CD14-positive monocyte (primary cell): Measurements from ENCODE around the gene DHX9. TPM values are rescaled to one million over a fixed set of nuclear protein-coding genes. Genes with fewer than 3 reads are reported as not detected.

Experiments
- DNase-seq, 3 donors: peaks; one replicate each; pipeline ENCODE4 v3.0.0-alpha.2; 2011 to 2022
- H2AFZ ChIP-seq: 2 replicates; pipeline ENCODE4 v1.6.0; 2012; ENCODE audit warnings: mild to moderate bottlenecking, low read depth, low read length, inconsistent platforms; ENCODE audit not compliant: insufficient read depth, poor library complexity, severe bottlenecking
- H3K27ac ChIP-seq, 2 donors: 1 replicate in 1 of 2; 2 replicates in 1 of 2; pipeline ENCODE4 v1.5.1; 2012 to 2013; ENCODE audit warnings: low read length in 2 of 2, control low read depth in 1 of 2, inconsistent platforms in 1 of 2, low read depth in 1 of 2, mild to moderate bottlenecking in 1 of 2
- H3K27me3 ChIP-seq, 2 donors: one replicate each; pipeline versions ENCODE4 v1.6.0 to v1.6.1; 2011 to 2013; ENCODE audit warnings: low read length in 2 of 2; ENCODE audit not compliant: control insufficient read depth in 2 of 2, insufficient read depth in 2 of 2
- H3K36me3 ChIP-seq, 2 donors: replicated peaks in 1 of 2; 1 replicate in 1 of 2; 2 replicates in 1 of 2; pipeline versions ENCODE4 v1.5.1 to v1.6.1; 2012 to 2013; ENCODE audit warnings: low read length in 2 of 2, control low read depth in 1 of 2, inconsistent platforms in 1 of 2, mild to moderate bottlenecking in 1 of 2; ENCODE audit not compliant: insufficient read depth in 2 of 2, control insufficient read depth in 1 of 2
- H3K4me1 ChIP-seq, 2 donors: 1 replicate in 1 of 2; 2 replicates in 1 of 2; pipeline versions ENCODE4 v1.5.1 to v1.6.1; 2012 to 2013; ENCODE audit warnings: low read length in 2 of 2, control low read depth in 1 of 2, inconsistent platforms in 1 of 2, mild to moderate bottlenecking in 1 of 2, moderate library complexity in 1 of 2; ENCODE audit not compliant: insufficient read depth in 2 of 2, control insufficient read depth in 1 of 2
- H3K4me2 ChIP-seq: replicated peaks from 2 replicates; pipeline ENCODE3; 2012; ENCODE audit warnings: low read length, moderate library complexity, mild to moderate bottlenecking; ENCODE audit not compliant: poor library complexity, severe bottlenecking; ENCODE audit errors: extremely low read depth
- H3K4me3 ChIP-seq, 3 experiments: fragments of 200-600 bp in 1 of 3; sonication (generic) in 1 of 3; replicated peaks in 1 of 3; 1 replicate in 2 of 3; 2 replicates in 1 of 3; pipeline ENCODE4 v1.5.1; 2011 to 2013; ENCODE audit warnings: low read length in 3 of 3, mild to moderate bottlenecking in 3 of 3, control low read depth in 2 of 3, low read depth in 2 of 3, inconsistent platforms in 1 of 3, moderate library complexity in 1 of 3
- H3K79me2 ChIP-seq: 2 replicates; pipeline ENCODE4 v1.6.0; 2012; ENCODE audit warnings: mild to moderate bottlenecking, control low read depth, inconsistent platforms, low read length, moderate library complexity; ENCODE audit not compliant: insufficient read depth
- H3K9ac ChIP-seq: 2 replicates; pipeline ENCODE4 v1.6.0; 2017; ENCODE audit warnings: low read length, mild to moderate bottlenecking; ENCODE audit not compliant: insufficient read depth, poor library complexity, severe bottlenecking
- H3K9me3 ChIP-seq, 2 donors: replicated peaks in 1 of 2; 1 replicate in 1 of 2; 2 replicates in 1 of 2; pipeline versions ENCODE4 v1.5.1 to v1.6.1; 2012 to 2013; ENCODE audit warnings: low read length in 2 of 2, control low read depth in 1 of 2; ENCODE audit not compliant: control insufficient read depth in 1 of 2, insufficient read depth in 1 of 2
- H4K20me1 ChIP-seq: 2 replicates; pipeline ENCODE4 v1.6.0; 2012; ENCODE audit warnings: mild to moderate bottlenecking, low read length, control low read depth, moderate library complexity; ENCODE audit not compliant: insufficient read depth
- H3K27ac Mint-ChIP-seq, 7 donors: one replicate each; pipeline ENCODE4 v1.8.0; 2020; ENCODE audit warnings: mild to moderate bottlenecking in 7 of 7, mixed read lengths in 7 of 7, moderate library complexity in 6 of 7, inconsistent platforms in 2 of 7
- H3K27me3 Mint-ChIP-seq, 3 donors: one replicate each; pipeline ENCODE4 v1.8.0; 2021 to 2022; ENCODE audit warnings: low read depth in 3 of 3, mild to moderate bottlenecking in 3 of 3, mixed read lengths in 3 of 3, moderate library complexity in 3 of 3, inconsistent platforms in 1 of 3
- H3K36me3 Mint-ChIP-seq, 2 donors: one replicate each; pipeline ENCODE4 v1.8.0; 2020; ENCODE audit warnings: mixed read lengths in 2 of 2, inconsistent platforms in 1 of 2, mild to moderate bottlenecking in 1 of 2
- H3K4me1 Mint-ChIP-seq: one replicate; pipeline ENCODE4 v1.8.0; 2020; ENCODE audit warnings: mild to moderate bottlenecking, mixed read lengths
- H3K4me3 Mint-ChIP-seq, 2 donors: one replicate each; pipeline ENCODE4 v1.8.0; 2020; ENCODE audit warnings: mild to moderate bottlenecking in 2 of 2, mixed read lengths in 2 of 2, moderate library complexity in 1 of 2
- H3K9me3 Mint-ChIP-seq, 7 donors: one replicate each; pipeline ENCODE4 v1.8.0; 2020 to 2022; ENCODE audit warnings: mixed read lengths in 7 of 7, mild to moderate bottlenecking in 6 of 7, moderate library complexity in 6 of 7, inconsistent platforms in 2 of 7
- CTCF ChIP-seq: fragments of 200-600 bp; IDR thresholded peaks from one replicate; pipeline ENCODE4 v1.8.0; 2022; ENCODE audit warnings: antibody characterized with exemption, mild to moderate bottlenecking
- WGBS: methylation state at CpG from one replicate; pipeline ENCODE4 v1.1.5; 2013; ENCODE audit warnings: missing lambda C conversion rate; ENCODE audit not compliant: insufficient coverage; 5-methylcytosine and 5-hydroxymethylcytosine counted together
- intact Hi-C, 2 donors: fragments of 100-400 bp; cut with micrococcal nuclease; formaldehyde crosslinking; loops; one replicate each; pipeline versions ENCODE4 v1.15.0 to v1.15.1; 2023
- polyA plus RNA-seq, 3 donors: library from polyadenylated mRNA; depleted of rRNA in 1 of 3; unstranded in 2 of 3; stranded (reverse) in 1 of 3; fragments of 300-500 nt in 2 of 3; fragments of >200 nt in 1 of 3; fragmentation: Illumina TruSeq in 2 of 3; gene quantifications; 1 replicate in 2 of 3; 2 replicates in 1 of 3; pipeline ENCODE4 v1.2.3, GENCODE V29; 2012 to 2021

DHX9 gene
- polyA plus RNA-seq, 3 donors, result 57.9 to 71.5 (median 58.5) TPM

- WGBS, result 100% methylated on average over 1 of the region's 4 CpGs
- H3K27ac Mint-ChIP-seq, result no peak overlapping the region
- Histone ChIP-seq H3K27ac (no peak overlapping the region), H3K4me1 (peaks cover 9 to 10% of the 10 kb centered on the region in 2 donors), H3K27me3 (no peaks in the 10 kb centered on the region), H3K36me3 (peaks cover 36 to 75% of the 10 kb centered on the region in 2 donors), H3K9ac (no peak overlapping the region), H2AFZ (no peak overlapping the region), H3K79me2 (no peaks in the 10 kb centered on the region), H4K20me1 (peaks cover 8% of the 10 kb centered on the region), H3K9me3 (no peaks in the 10 kb centered on the region), H3K4me2 (no peak overlapping the region), H3K4me3 (no peak overlapping the region)
- peaks cover 0 to 2% (median 1%) of the 10 kb centered on the region in 3 donors for H3K27me3 Mint-ChIP-seq
- H3K36me3 Mint-ChIP-seq, result peaks cover 79 to 87% of the 10 kb centered on the region in 2 donors
- DNase-seq, result no peak
- TF ChIP-seq CTCF, result no peak
- H3K4me3 Mint-ChIP-seq, result no peak overlapping the region
- intact Hi-C loops, result no loop called here
- peaks cover 8% of the 10 kb centered on the region for H3K4me1 Mint-ChIP-seq
- H3K9me3 Mint-ChIP-seq, result no peaks in the 10 kb centered on the region
Measured at GRCh38 chr1:182802006-182802803, 36.9 kb upstream of the DHX9 start.

- H3K9ac ChIP-seq, result no peak overlapping the region
- intact Hi-C loops, result no loop called here
- no peak overlapping the region for H3K4me2 ChIP-seq
- H3K4me3 Mint-ChIP-seq, result no peak overlapping the region
- no peak overlapping the region for H3K27ac Mint-ChIP-seq
- no CpG with 5 or more reads among the region's 1 CpG for whole genome bisulfite sequencing
- H3K36me3 Mint-ChIP-seq, result peaks cover 75 to 87% of the 10 kb centered on the region in 2 donors
- H3K4me3 ChIP-seq, result no peak overlapping the region
- peaks cover 42 to 82% of the 10 kb centered on the region in 2 donors for H3K36me3 ChIP-seq
- TF ChIP-seq CTCF, result no peak
- no peaks in the 10 kb centered on the region for H3K4me1 Mint-ChIP-seq
- H3K9me3 Mint-ChIP-seq, result no peaks in the 10 kb centered on the region
- H3K27ac ChIP-seq, result no peak overlapping the region
- no peak overlapping the region for H2AFZ ChIP-seq
- H4K20me1 ChIP-seq, result peaks cover 8% of the 10 kb centered on the region
- H3K79me2 ChIP-seq, result no peaks in the 10 kb centered on the region
- no peaks in the 10 kb centered on the region for H3K27me3 ChIP-seq
- no peaks in the 10 kb centered on the region for H3K4me1 ChIP-seq
- DNase-seq, result no peak
- peaks cover 0 to 2% (median 1%) of the 10 kb centered on the region in 3 donors for H3K27me3 Mint-ChIP-seq
- no peaks in the 10 kb centered on the region for H3K9me3 ChIP-seq
Measured at GRCh38 chr1:182803846-182804245, 35.3 kb upstream of the DHX9 start.
